ENCODE measurements around the gene TSPAN12.

- TF ChIP-seq ZNF8 (CRISPR knock-in tag; IDR thresholded peaks at IDR 0.05): no peak
- TF ChIP-seq TOX (CRISPR knock-in tag; IDR thresholded peaks at IDR 0.05; ENCODE audit: borderline replicate concordance): no peak
- no peak for TF ChIP-seq SNAI2 (CRISPR knock-in tag; IDR thresholded peaks at IDR 0.05)
- TF ChIP-seq, protein P1, sequence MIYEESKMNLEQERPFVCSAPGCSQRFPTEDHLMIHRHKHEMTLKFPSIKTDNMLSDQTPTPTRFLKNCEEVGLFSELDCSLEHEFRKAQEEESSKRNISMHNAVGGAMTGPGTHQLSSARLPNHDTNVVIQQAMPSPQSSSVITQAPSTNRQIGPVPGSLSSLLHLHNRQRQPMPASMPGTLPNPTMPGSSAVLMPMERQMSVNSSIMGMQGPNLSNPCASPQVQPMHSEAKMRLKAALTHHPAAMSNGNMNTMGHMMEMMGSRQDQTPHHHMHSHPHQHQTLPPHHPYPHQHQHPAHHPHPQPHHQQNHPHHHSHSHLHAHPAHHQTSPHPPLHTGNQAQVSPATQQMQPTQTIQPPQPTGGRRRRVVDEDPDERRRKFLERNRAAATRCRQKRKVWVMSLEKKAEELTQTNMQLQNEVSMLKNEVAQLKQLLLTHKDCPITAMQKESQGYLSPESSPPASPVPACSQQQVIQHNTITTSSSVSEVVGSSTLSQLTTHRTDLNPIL (CRISPR knock-in tag; IDR thresholded peaks at IDR 0.05; ENCODE audit: low read depth): no peak
Measured at GRCh38 chr7:120774481-120774880, 83.5 kb downstream of the TSPAN12 start.

Measured in SK-N-SH treated with all-trans-retinoic acid at 6 μM for 48 hours (cell line).